GM23338 (cell line): ENCODE results near the gene COG7. TPM values are rescaled to one million over a fixed set of nuclear protein-coding genes. Genes with fewer than 3 reads are reported as not detected.

Experiments
- ATAC-seq: fragments of 200-7000 bp; cut with Tn5 transposase; 3 replicates; pipeline ENCODE4 v1.9.1; 2020
- DNase-seq: peaks from one replicate; pipeline ENCODE4 v3.0.0-alpha.2; 2015; ENCODE audit warnings: low spot score
- H2AFZ ChIP-seq: fragments of 200-600 bp; sonication (generic); 2 replicates; pipeline ENCODE4 v1.8.0; 2016; ENCODE audit warnings: antibody characterized with exemption, mild to moderate bottlenecking, moderate library complexity
- H3F3A ChIP-seq: fragments of 200-600 bp; sonication (generic); replicated peaks from 2 replicates; pipeline ENCODE4 v1.8.0; 2017; ENCODE audit warnings: antibody characterized with exemption, mixed run types, low read depth
- H3K27ac ChIP-seq: fragments of 200-600 bp; sonication (generic); 2 replicates; pipeline ENCODE4 v1.6.1; 2016; ENCODE audit warnings: low read depth
- H3K27me3 ChIP-seq: fragments of 200-600 bp; sonication (generic); 2 replicates; pipeline ENCODE4 v1.8.0; 2016; ENCODE audit warnings: mild to moderate bottlenecking, mixed run types, moderate library complexity; ENCODE audit not compliant: insufficient read depth
- H3K36me3 ChIP-seq: fragments of 200-600 bp; sonication (generic); 2 replicates; pipeline ENCODE4 v1.8.0; 2016; ENCODE audit warnings: mild to moderate bottlenecking; ENCODE audit not compliant: insufficient read depth
- H3K4me1 ChIP-seq: fragments of 200-600 bp; sonication (generic); 2 replicates; pipeline ENCODE4 v1.8.0; 2016; ENCODE audit warnings: mild to moderate bottlenecking, moderate library complexity; ENCODE audit not compliant: insufficient read depth
- H3K4me2 ChIP-seq: fragments of 200-600 bp; sonication (generic); 2 replicates; pipeline ENCODE4 v1.7.1; 2017; ENCODE audit warnings: mixed run types
- H3K4me3 ChIP-seq: fragments of 200-600 bp; sonication (generic); 2 replicates; pipeline ENCODE4 v1.6.1; 2016; ENCODE audit warnings: mixed run types
- H3K79me2 ChIP-seq: fragments of 200-600 bp; sonication (generic); replicated peaks from 2 replicates; pipeline ENCODE4 v1.8.0; 2017; ENCODE audit warnings: mild to moderate bottlenecking; ENCODE audit not compliant: insufficient read depth
- H3K9me2 ChIP-seq: fragments of 200-600 bp; sonication (generic); 2 replicates; pipeline ENCODE4 v1.8.0; 2017; ENCODE audit not compliant: insufficient read depth
- H4K20me1 ChIP-seq: fragments of 200-600 bp; sonication (generic); replicated peaks from 2 replicates; pipeline ENCODE4 v1.8.0; 2017; ENCODE audit warnings: mild to moderate bottlenecking; ENCODE audit not compliant: insufficient read depth
- H3K27ac Mint-ChIP-seq: 2 replicates; pipeline ENCODE4 v1.8.0; 2020; ENCODE audit warnings: inconsistent platforms, mild to moderate bottlenecking, moderate library complexity, mixed read lengths
- H3K27me3 Mint-ChIP-seq: 3 replicates; pipeline ENCODE4 v1.8.0; 2022; ENCODE audit warnings: low read depth, mild to moderate bottlenecking, moderate library complexity, mixed read lengths, inconsistent platforms; ENCODE audit not compliant: insufficient read depth, poor library complexity
- H3K36me3 Mint-ChIP-seq: 3 replicates; pipeline ENCODE4 v1.8.0; 2021; ENCODE audit warnings: low read depth, mild to moderate bottlenecking, inconsistent platforms, moderate library complexity, mixed read lengths
- H3K4me1 Mint-ChIP-seq: 3 replicates; pipeline ENCODE4 v1.8.0; 2020; ENCODE audit warnings: mild to moderate bottlenecking, inconsistent platforms, mixed read lengths
- H3K4me3 Mint-ChIP-seq: 3 replicates; pipeline ENCODE4 v1.8.0; 2021; ENCODE audit warnings: moderate library complexity, mild to moderate bottlenecking, inconsistent platforms, mixed read lengths
- H3K9me3 Mint-ChIP-seq: 3 replicates; pipeline ENCODE4 v1.8.0; 2020; ENCODE audit warnings: moderate library complexity, mild to moderate bottlenecking, inconsistent platforms, mixed read lengths
- CREB1 ChIP-seq: fragments of 250-450 bp; sonication (Bioruptor Pico); IDR thresholded peaks from 2 replicates; pipeline ENCODE4 v1.5.0; 2020; ENCODE audit warnings: low read depth, mild to moderate bottlenecking, moderate library complexity
- CTCF ChIP-seq, 2 experiments: fragments of 200-600 bp in 1 of 2; sonication (generic) in 1 of 2; conservative IDR thresholded peaks; 2 replicates each; pipeline versions ENCODE4 v1.5.1 to v1.6.1; 2016 to 2017; ENCODE audit warnings: antibody characterized with exemption in 2 of 2, low read depth in 2 of 2, mild to moderate bottlenecking in 2 of 2, moderate library complexity in 1 of 2
- EZH2 ChIP-seq: fragments of 200-600 bp; sonication (generic); IDR thresholded peaks from one replicate; pipeline ENCODE4 v1.8.0; 2017; ENCODE audit warnings: antibody characterized with exemption, mild to moderate bottlenecking, low read depth; ENCODE audit not compliant: unreplicated experiment
- JUNB ChIP-seq: IDR thresholded peaks from one replicate; pipeline ENCODE4 v1.6.1; 2016; ENCODE audit warnings: antibody characterized with exemption; ENCODE audit not compliant: unreplicated experiment
- NANOG ChIP-seq: IDR thresholded peaks from 2 replicates; pipeline ENCODE4 v1.6.1; 2016; ENCODE audit warnings: antibody characterized with exemption, borderline replicate concordance
- POLR2AphosphoS5 ChIP-seq: IDR thresholded peaks from 2 replicates; pipeline ENCODE4 v1.6.1; 2016; ENCODE audit warnings: antibody characterized with exemption, low read depth
- REST ChIP-seq: IDR thresholded peaks from one replicate; pipeline ENCODE4 v1.6.1; 2018; ENCODE audit warnings: antibody characterized with exemption; ENCODE audit not compliant: unreplicated experiment
- STAT1 ChIP-seq: IDR thresholded peaks from one replicate; pipeline ENCODE4 v1.6.1; 2016; ENCODE audit warnings: antibody characterized with exemption; ENCODE audit not compliant: unreplicated experiment
- ZNF114 ChIP-seq: fragments of 250-450 bp; sonication (Bioruptor Pico); IDR thresholded peaks from 2 replicates; pipeline ENCODE4 v1.5.0; 2020; ENCODE audit warnings: mild to moderate bottlenecking, moderate library complexity
- ZNF331 ChIP-seq: fragments of 250-450 bp; sonication (Bioruptor Pico); IDR thresholded peaks from 2 replicates; pipeline ENCODE4 v1.5.0; 2020; ENCODE audit warnings: low read depth, mild to moderate bottlenecking, moderate library complexity
- ZNF462 ChIP-seq: fragments of 250-450 bp; sonication (Bioruptor Pico); IDR thresholded peaks from 2 replicates; pipeline ENCODE4 v1.5.0; 2020; ENCODE audit warnings: mild to moderate bottlenecking, moderate library complexity
- polyA plus RNA-seq: library from polyadenylated mRNA; unstranded; fragments of >200 nt; fragmentation: Nextera tagmentation; extraction: Ambion mirVana; gene quantifications from 2 replicates; pipeline ENCODE4 v1.2.1, GENCODE V29; 2016
- total RNA-seq: library from RNA; depleted of rRNA; stranded (reverse); fragments of >200 nt; shearing (Covaris generic); gene quantifications from 2 replicates; pipeline ENCODE4 v1.2.3, GENCODE V29; 2014

The COG7 gene
- total and polyA plus RNA-seq, 2 experiments from 2014 or later, result 9.2 to 20.0 TPM

- no peaks in the 10 kb centered on the region for H4K20me1 ChIP-seq
- Mint-ChIP-seq H3K4me1 (no peaks in the 10 kb centered on the region), H3K4me3 (no peak overlapping the region), H3K9me3 (peaks cover 3% of the 10 kb centered on the region; the same call in 1 of the 3 replicates), H3K27me3 (no peaks in the 10 kb centered on the region), H3K36me3 (no peaks in the 10 kb centered on the region), H3K27ac (no peak overlapping the region)
- H3F3A ChIP-seq, result no peaks in the 10 kb centered on the region
- ATAC-seq (no peak), DNase-seq (no peak)
- no peak overlapping the region for H3K4me2 ChIP-seq
- H3K79me2 ChIP-seq, result no peaks in the 10 kb centered on the region
- H3K4me1 ChIP-seq, result no peaks in the 10 kb centered on the region
- no peak for TF ChIP-seq JUNB
- no peak for TF ChIP-seq ZNF331 (CRISPR knock-in tag)
- TF ChIP-seq POLR2AphosphoS5, result no peak
- no peaks in the 10 kb centered on the region for H3K27me3 ChIP-seq
- H2AFZ ChIP-seq, result no peak overlapping the region
- H3K27ac ChIP-seq, result no peak overlapping the region
- no peaks in the 10 kb centered on the region for H3K9me2 ChIP-seq
- no peaks in the 10 kb centered on the region for H3K36me3 ChIP-seq
- no peak overlapping the region for H3K4me3 ChIP-seq
Measured at GRCh38 chr16:23355106-23355670, 97.8 kb downstream of the COG7 start.

- Mint-ChIP-seq H3K4me3 (no peak overlapping the region), H3K9me3 (peaks cover 3% of the 10 kb centered on the region; the same call in 1 of the 3 replicates), H3K27me3 (no peaks in the 10 kb centered on the region), H3K27ac (no peak overlapping the region), H3K4me1 (no peaks in the 10 kb centered on the region), H3K36me3 (no peaks in the 10 kb centered on the region)
- Histone ChIP-seq H3K4me2 (no peak overlapping the region), H3K79me2 (no peaks in the 10 kb centered on the region), H3K27me3 (no peaks in the 10 kb centered on the region), H4K20me1 (no peaks in the 10 kb centered on the region), H3K27ac (no peak overlapping the region), H2AFZ (no peak overlapping the region), H3K4me1 (no peaks in the 10 kb centered on the region), H3F3A (no peaks in the 10 kb centered on the region), H3K36me3 (no peaks in the 10 kb centered on the region), H3K9me2 (no peaks in the 10 kb centered on the region), H3K4me3 (no peak overlapping the region)
- no peak for ATAC-seq
- no peak for DNase-seq
- TF ChIP-seq EZH2 (no peak), REST (no peak), CTCF (conservative IDR thresholded peaks at IDR 0.05; ENCODE audit: low read depth in 2 of 2) (no peak), ZNF114 (no peak), ZNF462 (no peak), CREB1 (CRISPR knock-in tag) (no peak), POLR2AphosphoS5 (no peak), STAT1 (no peak), NANOG (no peak)
Measured at GRCh38 chr16:23354246-23354645, 98.7 kb downstream of the COG7 start.
